Measurements from ENCODE around the gene DSCAML1. TPM values are rescaled to one million over a fixed set of nuclear protein-coding genes. Genes with fewer than 3 reads are reported as not detected.

Gene DSCAML1
- total RNA-seq, 4 donors from 2014 or later = 0.20 to 1.1 (median 0.36) TPM

GRCh38 chr11:117639601-117640000 is 157.4 kb downstream of the DSCAML1 start:
- Histone ChIP-seq H3K27ac (no peak overlapping the region), H3K36me3 (no peaks in the 10 kb centered on the region), H3K27me3 (peaks cover 0 to 7% of the 10 kb centered on the region in 2 donors), H3K9me3 (no peaks in the 10 kb centered on the region), H3K4me1 (peaks cover 0 to 7% (median 0%) of the 10 kb centered on the region in 4 donors), H3K4me3 (no peak overlapping the region)
- DNase-seq (ENCODE audit: low spot score in 2 of 2) = no peak
- WGBS, 2 donors = 89 to 91% methylated on average over 8 of the region's 8 CpGs
- TF ChIP-seq EP300 (IDR thresholded peaks at IDR 0.05) (no peak), CTCF (IDR thresholded peaks at IDR 0.05) (no peak), POLR2A (IDR thresholded peaks at IDR 0.05) (no peak)

- TF ChIP-seq CTCF (IDR thresholded peaks at IDR 0.05) (no peak), POLR2A (IDR thresholded peaks at IDR 0.05) (no peak), EP300 (IDR thresholded peaks at IDR 0.05) (no peak)
- Histone ChIP-seq H3K27me3 (peaks cover 0 to 2% of the 10 kb centered on the region in 2 donors), H3K27ac (no peak overlapping the region), H3K4me3 (no peak overlapping the region), H3K9me3 (no peaks in the 10 kb centered on the region), H3K4me1 (peaks cover 0 to 7% (median 0%) of the 10 kb centered on the region in 4 donors), H3K36me3 (no peaks in the 10 kb centered on the region)
- no peak for DNase-seq (ENCODE audit: low spot score in 2 of 2)
- 85 to 90% methylated on average over 2 of the region's 2 CpGs for WGBS, 2 donors
These were observed 158.0 kb downstream of the DSCAML1 start for GRCh38 chr11:117638911-117639543.

GRCh38 chr11:117634756-117635603 is 162.0 kb downstream of the DSCAML1 start:
- Histone ChIP-seq H3K36me3 (no peaks in the 10 kb centered on the region), H3K4me1 (peaks cover 0 to 7% (median 0%) of the 10 kb centered on the region in 4 donors), H3K9me3 (no peaks in the 10 kb centered on the region), H3K27me3 (no peaks in the 10 kb centered on the region), H3K27ac (no peak overlapping the region), H3K4me3 (no peak overlapping the region)
- WGBS, 2 donors = 56 to 65% methylated on average over 17 to 21 of the region's 21 CpGs
- no peak for DNase-seq (ENCODE audit: low spot score in 2 of 2)
- TF ChIP-seq EP300 (IDR thresholded peaks at IDR 0.05) (no peak), POLR2A (IDR thresholded peaks at IDR 0.05) (no peak), CTCF (IDR thresholded peaks at IDR 0.05) (no peak)

- no peak for TF ChIP-seq POLR2A (IDR thresholded peaks at IDR 0.05)
- TF ChIP-seq EP300 (IDR thresholded peaks at IDR 0.05) = no peak
- TF ChIP-seq CTCF (IDR thresholded peaks at IDR 0.05) = no peak
- Histone ChIP-seq H3K4me3 (no peak overlapping the region), H3K27ac (no peak overlapping the region), H3K9me3 (no peaks in the 10 kb centered on the region), H3K36me3 (no peaks in the 10 kb centered on the region), H3K27me3 (no peaks in the 10 kb centered on the region), H3K4me1 (peaks cover 0 to 7% (median 0%) of the 10 kb centered on the region in 4 donors)
- DNase-seq (ENCODE audit: low spot score in 2 of 2) = no peak
- 84 to 86% methylated on average over 12 of the region's 12 CpGs for whole genome bisulfite sequencing, 2 donors
These were observed 162.8 kb downstream of the DSCAML1 start for GRCh38 chr11:117633976-117634755.

Measured in tibial nerve (tissue), 4 donors.